GM12873 (cell line): ENCODE measurements around the gene F2RL3.

ENCODE experiments used
- CTCF ChIP-seq: IDR thresholded peaks from 2 replicates; pipeline ENCODE4 v1.5.1; 2012; ENCODE audit warnings: low read depth, mild to moderate bottlenecking, moderate library complexity, low read length, control low read depth; ENCODE audit not compliant: insufficient read depth; ENCODE audit errors: missing control alignments

The F2RL3 gene

DNA sequence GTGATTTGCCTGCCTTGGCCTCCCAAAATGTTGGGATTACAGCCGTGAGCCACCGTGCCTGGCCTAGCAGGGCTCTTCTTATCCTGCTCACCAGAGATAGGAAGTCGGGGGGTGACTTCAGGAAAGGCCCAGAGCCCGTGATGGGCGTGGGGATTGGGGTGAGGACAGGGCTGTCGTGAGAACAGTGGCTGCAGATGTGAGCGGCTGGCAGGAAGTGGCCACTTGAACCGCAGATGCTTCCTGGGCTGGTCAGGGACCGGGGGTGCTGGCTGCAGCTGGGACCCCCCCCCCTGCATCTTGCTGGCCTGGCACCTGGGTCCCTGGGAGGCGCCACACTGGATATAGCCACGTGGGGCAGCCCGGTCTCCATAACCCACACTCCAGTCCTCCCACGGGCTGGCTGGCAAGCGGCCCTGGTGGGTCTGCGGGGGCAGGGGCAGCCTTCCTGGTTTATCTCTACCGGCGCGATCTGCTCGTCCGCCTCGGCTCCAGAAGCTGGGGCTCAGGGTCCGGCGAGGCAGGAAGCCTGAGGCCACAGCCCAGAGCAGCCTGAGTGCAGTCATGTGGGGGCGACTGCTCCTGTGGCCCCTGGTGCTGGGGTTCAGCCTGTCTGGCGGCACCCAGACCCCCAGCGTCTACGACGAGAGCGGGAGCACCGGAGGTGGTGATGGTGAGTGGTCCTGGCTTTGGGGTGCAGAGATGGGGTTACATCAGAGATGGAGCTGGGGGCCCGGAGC is at the start of gene F2RL3:
F2RL3 (plus strand) TSS at position 371 of the 737 bp plus-strand sequence; CDS start at position 562, 191 bp downstream.
- TF ChIP-seq CTCF, result no peak

GRCh38 chr19:16841391-16841926 is 47.3 kb upstream of the F2RL3 start:
- TF ChIP-seq CTCF, result no peak

DNA sequence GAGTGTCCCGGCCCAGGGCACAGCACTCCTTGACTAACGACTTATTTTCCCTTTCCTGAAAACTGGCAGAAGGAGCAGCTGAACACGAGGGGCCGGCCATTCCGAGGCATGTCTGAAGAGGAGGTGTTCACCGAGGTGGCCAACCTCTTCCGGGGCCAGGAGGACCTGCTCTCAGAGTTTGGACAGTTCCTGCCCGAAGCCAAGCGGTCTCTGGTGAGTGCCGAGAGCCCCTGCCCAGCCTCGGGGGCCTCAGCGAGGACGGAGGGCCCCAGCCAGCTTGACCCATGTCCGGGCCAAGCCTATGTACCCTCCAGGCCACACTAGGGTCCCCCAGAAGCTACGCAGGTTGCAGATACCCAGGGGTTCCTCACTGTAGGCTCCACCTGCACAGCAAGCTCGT is 41.9 kb upstream of the F2RL3 start:
- no peak for TF ChIP-seq CTCF

DNA sequence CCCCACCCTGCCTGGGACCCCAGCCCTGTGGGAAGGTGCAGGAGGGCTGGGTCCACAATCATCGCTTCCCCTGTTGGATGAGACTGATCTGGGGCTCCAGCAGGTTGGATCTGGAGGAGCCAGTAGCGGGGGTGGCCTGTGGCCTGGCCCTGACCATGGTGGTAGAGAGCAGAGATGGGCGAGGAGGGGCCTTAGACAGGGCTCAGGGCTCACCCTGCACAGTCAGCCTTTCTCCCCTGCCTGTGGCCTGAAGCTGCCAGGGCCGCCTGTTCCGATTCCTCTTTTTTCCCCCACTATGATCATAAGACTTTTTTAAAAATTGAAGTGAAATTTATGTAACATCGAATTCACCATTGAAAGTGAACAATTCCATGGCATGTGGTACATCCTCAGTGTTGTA is 41.4 kb upstream of the F2RL3 start:
- no peak for TF ChIP-seq CTCF

DNA sequence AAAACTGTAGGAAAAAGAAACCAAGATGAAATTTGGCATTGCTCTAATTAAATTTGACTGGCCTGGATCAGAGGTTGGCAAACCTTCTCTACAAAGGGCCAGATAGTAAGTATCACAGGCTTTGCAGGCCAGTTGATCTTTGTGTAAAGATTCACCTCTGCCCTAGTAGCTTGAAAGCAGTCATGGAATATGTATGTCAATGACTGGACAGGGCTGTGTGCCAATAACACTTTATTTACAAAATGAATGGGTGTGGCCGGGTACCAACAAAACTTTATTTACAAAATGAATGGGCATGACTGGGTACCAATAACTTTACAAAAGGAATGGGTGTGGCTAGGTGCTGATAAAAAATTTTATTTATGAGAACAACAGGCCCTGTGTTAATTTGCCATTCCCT is 39.6 kb upstream of the F2RL3 start:
- TF ChIP-seq CTCF, result no peak

DNA sequence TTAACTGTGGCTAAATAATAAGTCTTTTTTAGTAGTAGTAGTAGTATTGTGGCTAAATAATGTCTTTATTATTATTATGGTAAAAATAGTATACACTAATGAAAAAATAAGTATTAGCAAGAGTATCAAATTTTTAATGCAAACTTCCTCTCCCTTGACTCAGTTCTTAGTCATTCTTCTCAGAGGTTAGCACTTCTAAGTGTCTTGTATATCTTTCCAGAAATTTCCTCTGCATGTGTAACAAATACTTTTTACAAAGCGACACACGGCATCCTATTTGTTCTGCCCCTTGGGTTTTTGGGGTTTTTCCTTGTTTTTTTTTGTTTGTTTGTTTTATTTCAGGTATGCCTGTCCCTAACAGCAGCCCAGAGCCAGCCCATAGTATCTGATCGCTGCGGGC is 38.7 kb upstream of the F2RL3 start:
- no peak for TF ChIP-seq CTCF

DNA sequence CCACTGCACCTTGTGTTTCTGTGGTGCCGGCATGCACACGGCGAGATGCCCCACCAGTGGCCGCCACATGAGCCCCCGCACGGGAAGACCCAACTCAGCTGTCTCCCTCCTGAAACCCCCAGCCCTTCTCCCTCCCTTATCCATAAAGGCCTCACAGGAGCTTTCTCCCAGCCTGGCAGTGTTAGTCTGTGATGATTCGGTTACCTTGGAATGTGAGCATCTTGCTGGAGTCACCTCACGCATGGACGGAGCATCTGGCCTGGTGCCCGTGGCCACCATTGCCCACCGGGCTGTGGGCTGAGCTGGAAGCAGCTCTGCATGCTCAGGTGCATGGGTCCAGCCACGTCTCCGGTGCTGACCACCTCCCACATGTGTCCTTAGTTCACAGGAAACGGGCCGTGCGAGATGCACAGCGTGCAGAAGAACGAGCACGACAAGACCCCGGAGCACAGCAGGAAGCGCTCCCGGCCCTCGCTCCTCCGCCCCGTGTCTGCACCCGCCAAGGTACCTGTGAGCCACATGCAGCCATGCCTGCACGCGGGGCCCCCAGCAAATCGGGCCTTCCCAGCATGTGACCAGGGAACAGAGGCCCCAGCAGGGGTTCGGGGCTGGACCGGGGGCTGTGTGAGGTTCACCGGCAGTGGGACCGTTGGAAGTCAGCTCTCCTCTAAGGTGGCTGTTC is 37.6 kb upstream of the F2RL3 start:
- no peak for TF ChIP-seq CTCF
